Uterus (tissue), 2 donors: Measurements from ENCODE around the gene FZD7.

ENCODE experiments used
- POLR2A ChIP-seq, 2 donors: fragments of 450-650 bp; IDR thresholded peaks; one replicate each; pipeline ENCODE4 v1.6.1; 2016; ENCODE audit warnings: antibody characterized with exemption in 2 of 2, mild to moderate bottlenecking in 1 of 2, moderate library complexity in 1 of 2
- TF ChIP-seq, protein P1 (sequence below), 4 experiments: fragments of 200-600 bp in 2 of 4; fragments of 450-650 bp in 2 of 4; sonication (generic) in 2 of 4; IDR thresholded peaks; one replicate each; pipeline ENCODE4 v1.5.1; 2016 to 2019; ENCODE audit warnings: antibody characterized with exemption in 4 of 4, mild to moderate bottlenecking in 2 of 4, moderate library complexity in 1 of 4

- TF ChIP-seq, protein P1, sequence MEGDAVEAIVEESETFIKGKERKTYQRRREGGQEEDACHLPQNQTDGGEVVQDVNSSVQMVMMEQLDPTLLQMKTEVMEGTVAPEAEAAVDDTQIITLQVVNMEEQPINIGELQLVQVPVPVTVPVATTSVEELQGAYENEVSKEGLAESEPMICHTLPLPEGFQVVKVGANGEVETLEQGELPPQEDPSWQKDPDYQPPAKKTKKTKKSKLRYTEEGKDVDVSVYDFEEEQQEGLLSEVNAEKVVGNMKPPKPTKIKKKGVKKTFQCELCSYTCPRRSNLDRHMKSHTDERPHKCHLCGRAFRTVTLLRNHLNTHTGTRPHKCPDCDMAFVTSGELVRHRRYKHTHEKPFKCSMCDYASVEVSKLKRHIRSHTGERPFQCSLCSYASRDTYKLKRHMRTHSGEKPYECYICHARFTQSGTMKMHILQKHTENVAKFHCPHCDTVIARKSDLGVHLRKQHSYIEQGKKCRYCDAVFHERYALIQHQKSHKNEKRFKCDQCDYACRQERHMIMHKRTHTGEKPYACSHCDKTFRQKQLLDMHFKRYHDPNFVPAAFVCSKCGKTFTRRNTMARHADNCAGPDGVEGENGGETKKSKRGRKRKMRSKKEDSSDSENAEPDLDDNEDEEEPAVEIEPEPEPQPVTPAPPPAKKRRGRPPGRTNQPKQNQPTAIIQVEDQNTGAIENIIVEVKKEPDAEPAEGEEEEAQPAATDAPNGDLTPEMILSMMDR (IDR thresholded peaks at IDR 0.05): no peak
- no peak for TF ChIP-seq POLR2A (IDR thresholded peaks at IDR 0.05)
Measured at GRCh38 chr2:202071107-202071506, 37.5 kb downstream of the FZD7 start.
